Hepatocyte (in vitro differentiated cells): ENCODE results near the gene OR4D11.

Experiments used
- CTCF ChIP-seq: fragments of 200-600 bp; sonication (generic); IDR thresholded peaks from 2 replicates; pipeline ENCODE4 v1.5.1; 2016; ENCODE audit warnings: antibody characterized with exemption, mild to moderate bottlenecking; ENCODE audit not compliant: poor library complexity
- EZH2 ChIP-seq: fragments of 200-600 bp; sonication (generic); IDR thresholded peaks from 2 replicates; pipeline ENCODE4 v1.6.1; 2016; ENCODE audit warnings: antibody characterized with exemption, mild to moderate bottlenecking, borderline replicate concordance

- TF ChIP-seq CTCF (no peak), EZH2 (no peak)
Measured at GRCh38 chr11:59463190-59463641, 40.2 kb upstream of the OR4D11 start.
